ENCODE results near the gene IL13RA2. TPM values are rescaled to one million over a fixed set of nuclear protein-coding genes. Genes with fewer than 3 reads are reported as not detected.

The IL13RA2 gene
- total RNA-seq, 2 experiments from 2014 or later, result not detected

DNA sequence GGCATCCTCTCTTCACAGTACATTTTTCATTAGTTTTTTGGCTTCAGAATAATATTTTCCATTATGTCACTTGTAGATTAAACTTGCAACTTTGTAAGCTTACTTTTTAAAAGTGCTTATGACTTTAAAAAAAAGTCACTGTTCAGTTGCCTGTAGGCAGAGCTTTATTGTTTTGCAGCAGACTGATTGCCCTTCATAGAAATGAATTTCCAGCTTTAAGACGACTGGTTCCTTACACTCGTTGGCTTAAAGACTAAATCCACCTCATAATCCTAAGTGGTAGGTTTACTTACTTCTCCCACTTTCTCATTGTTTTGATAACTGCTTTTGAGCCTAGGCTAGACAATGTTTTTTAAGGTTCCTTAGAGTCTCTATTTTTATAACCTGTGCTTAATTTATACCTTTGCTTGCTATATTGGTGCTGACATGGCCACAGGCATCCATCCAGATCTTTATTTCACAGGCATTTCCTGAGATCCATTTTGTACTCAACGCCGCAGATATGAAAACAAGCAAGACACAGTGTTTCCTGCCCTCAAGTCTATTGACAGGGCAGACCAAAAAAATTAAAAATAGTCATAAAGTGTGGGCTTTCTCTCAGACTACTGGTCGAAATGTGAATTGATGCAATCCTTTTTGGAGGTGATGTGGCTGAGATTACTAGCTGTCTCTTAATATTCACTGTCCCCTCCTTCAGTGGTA is 12.6 kb upstream of the IL13RA2 start:
- Mint-ChIP-seq H3K36me3 (ENCODE audit: low read depth) (no peaks in the 10 kb centered on the region), H3K27me3 (ENCODE audit: low read depth) (no peaks in the 10 kb centered on the region), H3K4me3 (no peak overlapping the region), H3K4me1 (ENCODE audit: low read depth) (no peaks in the 10 kb centered on the region), H3K27ac (no peak overlapping the region), H3K9me3 (no peaks in the 10 kb centered on the region)
- intact Hi-C loops (cut with micrococcal nuclease), result no loop called here
- CTCF ChIA-PET, result no interaction called here
- DNase-seq, result no peak

DNA sequence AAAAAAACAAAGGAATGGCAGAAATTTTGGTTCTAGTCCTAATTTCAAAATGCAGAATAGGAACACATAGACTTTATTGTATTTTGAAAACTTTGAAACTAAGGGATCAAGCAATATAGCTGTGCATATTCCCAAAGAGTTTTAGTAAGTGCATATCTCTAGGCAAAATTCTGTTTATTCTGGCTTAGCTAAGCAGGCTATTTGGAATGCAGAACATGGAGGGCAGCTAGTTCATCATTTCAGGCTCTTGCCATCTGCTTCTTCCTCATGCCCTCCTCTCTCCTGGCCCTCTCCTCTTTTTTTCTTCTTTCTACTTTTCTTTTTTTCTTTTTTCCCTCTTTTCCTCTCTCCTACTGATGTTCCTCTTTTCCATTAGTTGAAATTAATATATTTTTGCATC is 12.0 kb upstream of the IL13RA2 start:
- no peaks in the 10 kb centered on the region for H3K9me3 Mint-ChIP-seq
- CTCF ChIA-PET, result no interaction called here

DNA sequence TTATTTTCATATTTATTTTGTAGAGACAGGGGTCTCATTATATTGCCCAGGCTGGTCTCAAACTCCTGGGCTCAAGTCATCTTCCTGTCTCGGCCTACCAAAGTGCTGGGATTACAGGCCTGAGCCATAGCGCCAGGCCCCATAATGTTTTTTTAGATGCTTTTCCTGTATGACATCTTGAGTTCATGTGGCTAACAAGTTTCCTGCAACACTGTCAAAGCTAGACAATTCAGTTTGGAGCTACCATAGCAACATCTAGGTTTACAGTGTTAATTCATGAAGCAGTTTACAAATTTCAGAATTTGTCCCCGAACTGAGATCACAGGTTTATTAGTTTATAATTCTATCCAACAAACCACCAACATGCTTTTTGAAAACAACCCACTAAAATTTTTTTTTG is 6.4 kb upstream of the IL13RA2 start:
- no peak for DNase-seq
- no peaks in the 10 kb centered on the region for H3K36me3 Mint-ChIP-seq (ENCODE audit: low read depth)
- intact Hi-C loops (cut with micrococcal nuclease), result no loop called here
- CTCF ChIA-PET, result interaction anchor here (0.5 kb wide), 1 partner anchor 11 kb away, joined by 3 read pairs; no protein-coding TSS in a partner anchor
- no peaks in the 10 kb centered on the region for H3K9me3 Mint-ChIP-seq
- H3K27me3 Mint-ChIP-seq (ENCODE audit: low read depth), result no peaks in the 10 kb centered on the region
- no peak overlapping the region for H3K4me3 Mint-ChIP-seq
- no peak overlapping the region for H3K27ac Mint-ChIP-seq
- H3K4me1 Mint-ChIP-seq (ENCODE audit: low read depth), result no peaks in the 10 kb centered on the region

More for the DNA sequence above, 12.0 kb upstream of the IL13RA2 start:
- H3K4me1 Mint-ChIP-seq (ENCODE audit: low read depth), result no peaks in the 10 kb centered on the region
- no peak overlapping the region for H3K4me3 Mint-ChIP-seq
- H3K27ac Mint-ChIP-seq, result no peak overlapping the region
- H3K36me3 Mint-ChIP-seq (ENCODE audit: low read depth), result no peaks in the 10 kb centered on the region
- no peak for DNase-seq
- intact Hi-C loops (cut with micrococcal nuclease), result no loop called here
- no peaks in the 10 kb centered on the region for H3K27me3 Mint-ChIP-seq (ENCODE audit: low read depth)

DNA sequence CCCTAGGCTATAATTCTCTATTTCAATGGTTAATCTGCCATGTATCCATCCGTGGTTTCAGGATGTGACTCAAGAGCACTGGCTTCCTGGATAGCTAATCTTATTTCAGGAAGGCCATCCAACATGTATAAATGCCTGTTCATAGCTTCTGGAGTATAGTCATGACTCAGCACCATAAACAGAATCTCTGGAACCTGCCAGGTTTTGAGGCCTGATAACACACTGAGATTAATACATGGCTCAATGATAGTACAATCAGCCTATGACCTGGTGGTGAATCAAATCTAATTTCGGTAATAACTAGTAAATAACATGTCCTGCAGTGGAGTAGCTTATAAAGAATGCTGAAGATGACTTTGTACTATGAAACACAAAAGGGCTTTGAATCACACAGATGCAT is 5.7 kb upstream of the IL13RA2 start:
- no peak overlapping the region for H3K27ac Mint-ChIP-seq
- H3K9me3 Mint-ChIP-seq, result no peaks in the 10 kb centered on the region
- H3K4me3 Mint-ChIP-seq, result no peak overlapping the region
- no peaks in the 10 kb centered on the region for H3K27me3 Mint-ChIP-seq (ENCODE audit: low read depth)
- H3K36me3 Mint-ChIP-seq (ENCODE audit: low read depth), result no peaks in the 10 kb centered on the region
- no peaks in the 10 kb centered on the region for H3K4me1 Mint-ChIP-seq (ENCODE audit: low read depth)
- CTCF ChIA-PET, result no interaction called here
- no peak for DNase-seq
- intact Hi-C loops (cut with micrococcal nuclease), result no loop called here

DNA sequence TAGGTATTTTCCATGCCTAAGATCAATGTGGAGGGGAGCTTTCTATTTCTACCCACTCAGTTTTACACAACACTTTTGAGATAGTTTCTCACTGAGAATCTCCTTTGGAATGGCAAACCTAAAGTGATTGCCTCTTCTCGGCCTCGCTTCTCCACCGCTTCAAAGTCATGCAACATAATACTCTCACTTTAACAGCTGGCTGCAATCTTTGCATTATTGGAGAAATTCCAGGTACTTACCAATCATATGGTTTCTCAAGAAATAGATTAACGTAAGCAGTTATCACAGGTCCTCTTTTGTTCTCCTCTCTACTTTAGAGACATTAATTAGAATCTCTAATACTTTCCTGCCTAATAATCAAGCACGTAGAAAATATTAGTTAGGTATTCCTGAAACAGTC is 3.7 kb upstream of the IL13RA2 start:
- intact Hi-C loops (cut with micrococcal nuclease), result no loop called here
- CTCF ChIA-PET, result no interaction called here

DNA sequence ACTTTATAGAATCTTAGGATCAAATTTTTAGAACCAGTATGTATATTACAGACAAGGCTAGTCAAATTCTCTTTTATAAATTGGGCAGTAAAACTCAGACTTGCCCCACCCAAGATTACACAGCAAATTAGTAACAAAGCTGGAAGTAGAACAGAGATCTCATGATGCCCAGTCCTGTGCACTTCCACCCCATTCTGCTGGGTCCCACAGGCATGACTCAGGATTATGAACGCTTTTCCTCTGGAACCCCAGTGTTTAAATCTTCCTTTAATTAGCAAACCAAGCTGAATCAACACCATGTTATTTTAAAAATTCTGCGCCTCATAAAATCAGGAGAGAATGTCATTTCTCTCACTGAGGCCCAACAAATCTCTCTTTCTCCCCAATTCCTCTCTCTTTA is 1.5 kb upstream of the IL13RA2 start:
- no peak overlapping the region for H3K4me3 Mint-ChIP-seq
- intact Hi-C loops (cut with micrococcal nuclease), result no loop called here
- H3K27me3 Mint-ChIP-seq (ENCODE audit: low read depth), result no peaks in the 10 kb centered on the region
- H3K4me1 Mint-ChIP-seq (ENCODE audit: low read depth), result no peaks in the 10 kb centered on the region
- no peaks in the 10 kb centered on the region for H3K36me3 Mint-ChIP-seq (ENCODE audit: low read depth)
- no peak overlapping the region for H3K27ac Mint-ChIP-seq
- CTCF ChIA-PET, result no interaction called here
- no peaks in the 10 kb centered on the region for H3K9me3 Mint-ChIP-seq
- no peak for DNase-seq

More for the DNA sequence above, 3.7 kb upstream of the IL13RA2 start:
- Mint-ChIP-seq H3K4me3 (no peak overlapping the region), H3K27me3 (ENCODE audit: low read depth) (no peaks in the 10 kb centered on the region), H3K36me3 (ENCODE audit: low read depth) (no peaks in the 10 kb centered on the region), H3K9me3 (no peaks in the 10 kb centered on the region), H3K4me1 (ENCODE audit: low read depth) (no peaks in the 10 kb centered on the region), H3K27ac (no peak overlapping the region)
- DNase-seq, result no peak

DNA sequence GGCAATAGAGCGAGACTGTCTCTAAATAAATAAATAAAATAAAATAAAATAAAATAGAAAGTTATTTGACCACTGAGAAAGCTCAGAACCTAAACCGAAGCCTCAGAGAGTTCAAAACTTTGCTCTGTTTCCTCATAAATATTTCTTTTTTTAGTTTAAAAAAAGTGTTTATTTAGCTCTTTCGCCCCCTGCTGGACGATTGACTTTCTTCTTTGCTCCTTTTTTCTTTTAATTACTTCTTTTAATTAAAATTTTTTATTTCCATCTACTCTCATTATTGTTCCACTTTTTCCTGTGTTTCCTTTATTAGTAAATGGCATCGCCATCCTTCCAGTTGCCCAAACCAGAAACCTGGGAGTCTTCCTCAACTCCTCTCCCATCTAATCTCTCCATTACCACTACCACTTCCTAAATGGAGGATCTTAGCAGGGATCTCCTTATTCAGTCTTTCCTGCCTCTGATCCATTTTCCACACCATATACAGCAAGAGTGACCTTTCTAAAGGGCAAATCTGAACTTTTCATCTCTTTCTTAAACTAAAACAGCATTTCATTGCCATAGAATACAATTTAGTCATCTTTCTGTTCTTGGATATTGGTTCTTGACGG is 728 bp upstream of the IL13RA2 start:
- no peaks in the 10 kb centered on the region for H3K9me3 Mint-ChIP-seq
- CTCF ChIA-PET, result interaction anchor here (1.6 kb wide), 1 partner anchor 9 kb away, joined by 4 read pairs; no protein-coding TSS in a partner anchor
- H3K27me3 Mint-ChIP-seq (ENCODE audit: low read depth), result no peaks in the 10 kb centered on the region
- no peak overlapping the region for H3K27ac Mint-ChIP-seq
- intact Hi-C loops (cut with micrococcal nuclease), result no loop called here
- no peaks in the 10 kb centered on the region for H3K36me3 Mint-ChIP-seq (ENCODE audit: low read depth)
- H3K4me3 Mint-ChIP-seq, result no peak overlapping the region
- peak; percentile 6 for DNase-seq
- no peaks in the 10 kb centered on the region for H3K4me1 Mint-ChIP-seq (ENCODE audit: low read depth)

DNA sequence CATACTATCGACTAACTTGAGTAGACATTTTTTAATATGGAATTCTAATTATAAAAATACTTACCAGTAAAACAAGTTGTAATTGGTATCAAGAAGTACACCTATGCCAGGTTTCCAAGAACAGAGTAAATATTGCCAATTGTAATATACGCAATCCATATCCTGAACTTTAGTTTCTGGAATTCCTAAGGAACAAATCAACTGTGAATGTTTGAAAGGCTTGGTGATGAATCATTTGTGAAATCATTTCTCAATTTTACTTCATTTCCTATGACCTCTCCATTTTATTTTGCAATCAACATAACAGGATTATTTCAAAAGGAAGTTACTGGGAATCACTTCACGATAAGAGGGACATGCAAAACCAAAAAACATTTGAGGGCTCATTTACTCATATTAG is 3.7 kb downstream of the IL13RA2 start:
- Mint-ChIP-seq H3K9me3 (peaks cover 1% of the 10 kb centered on the region), H3K27ac (no peak overlapping the region), H3K27me3 (ENCODE audit: low read depth) (no peaks in the 10 kb centered on the region), H3K4me3 (no peak overlapping the region), H3K4me1 (ENCODE audit: low read depth) (no peaks in the 10 kb centered on the region), H3K36me3 (ENCODE audit: low read depth) (no peaks in the 10 kb centered on the region)
- CTCF ChIA-PET, result no interaction called here
- no peak for DNase-seq
- intact Hi-C loops (cut with micrococcal nuclease), result no loop called here

DNA sequence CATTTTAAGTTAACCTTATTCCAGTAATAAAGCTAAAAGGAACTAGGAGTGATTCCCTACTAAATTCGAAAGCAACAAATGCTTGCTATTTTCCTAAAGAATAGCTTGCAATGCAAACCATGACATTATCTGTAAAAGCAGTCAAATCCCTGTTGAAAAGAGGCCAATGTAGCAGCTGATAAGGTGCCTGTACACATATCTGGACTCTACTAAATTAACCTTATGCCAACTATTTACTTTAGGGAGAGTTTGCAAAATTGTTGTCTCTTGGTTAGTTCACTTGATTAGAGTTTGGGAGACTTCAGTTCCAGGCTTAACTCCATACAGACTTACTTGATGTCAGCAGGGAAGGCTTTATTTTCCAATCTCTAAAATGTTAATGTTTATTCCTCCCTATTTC is 6.0 kb downstream of the IL13RA2 start:
- Mint-ChIP-seq H3K27me3 (ENCODE audit: low read depth) (no peaks in the 10 kb centered on the region), H3K9me3 (peaks cover 1% of the 10 kb centered on the region), H3K4me1 (ENCODE audit: low read depth) (no peaks in the 10 kb centered on the region), H3K27ac (no peak overlapping the region), H3K36me3 (ENCODE audit: low read depth) (no peaks in the 10 kb centered on the region), H3K4me3 (no peak overlapping the region)
- no peak for DNase-seq
- intact Hi-C loops (cut with micrococcal nuclease), result no loop called here
- CTCF ChIA-PET, result no interaction called here

DNA sequence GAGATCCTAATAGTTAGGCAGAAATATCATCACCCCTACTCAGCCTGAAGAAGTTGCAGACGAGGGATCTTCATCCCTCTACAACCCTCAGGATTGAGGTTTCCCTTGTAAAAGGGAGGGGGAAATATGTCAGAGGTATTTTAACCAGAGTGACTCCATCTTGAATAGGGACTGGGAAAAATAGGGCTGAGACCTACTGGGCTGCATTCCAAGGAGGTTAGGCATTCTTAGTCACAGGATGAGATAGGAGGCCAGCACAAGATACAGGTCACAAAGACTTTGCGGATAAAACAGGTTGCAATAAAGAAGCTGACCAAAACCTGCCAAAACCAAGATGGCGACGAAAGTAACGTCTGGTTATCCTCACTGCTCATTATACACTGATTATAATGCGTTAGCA is 17.5 kb downstream of the IL13RA2 start:
- Mint-ChIP-seq H3K4me1 (ENCODE audit: low read depth) (no peaks in the 10 kb centered on the region), H3K27me3 (ENCODE audit: low read depth) (no peaks in the 10 kb centered on the region), H3K9me3 (peaks cover 2% of the 10 kb centered on the region), H3K27ac (no peak overlapping the region), H3K36me3 (ENCODE audit: low read depth) (no peaks in the 10 kb centered on the region), H3K4me3 (no peak overlapping the region)
- CTCF ChIA-PET, result no interaction called here
- no peak for DNase-seq
- intact Hi-C loops (cut with micrococcal nuclease), result no loop called here

DNA sequence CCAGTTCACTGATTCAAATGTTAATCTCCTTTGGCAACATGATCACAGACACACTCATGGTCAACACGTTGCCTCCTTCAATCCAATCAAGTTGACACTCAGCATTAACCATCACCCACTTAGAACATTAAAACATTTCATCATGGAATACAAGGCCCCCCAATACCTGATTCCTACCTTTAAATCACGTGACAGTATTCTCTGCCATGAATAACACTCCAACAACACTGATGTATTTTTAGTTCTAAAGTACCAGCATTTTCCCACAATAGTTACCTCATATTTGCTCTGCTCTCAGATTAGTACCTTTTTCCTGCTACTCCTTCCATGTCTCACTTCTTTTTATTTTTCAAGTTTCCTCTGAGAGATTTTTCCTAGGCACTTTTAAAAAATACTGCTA is 19.6 kb downstream of the IL13RA2 start:
- Mint-ChIP-seq H3K27me3 (ENCODE audit: low read depth) (no peaks in the 10 kb centered on the region), H3K27ac (no peak overlapping the region), H3K9me3 (peaks cover 2% of the 10 kb centered on the region), H3K36me3 (ENCODE audit: low read depth) (no peaks in the 10 kb centered on the region), H3K4me3 (no peak overlapping the region), H3K4me1 (ENCODE audit: low read depth) (no peaks in the 10 kb centered on the region)
- CTCF ChIA-PET, result no interaction called here
- no peak for DNase-seq
- intact Hi-C loops (cut with micrococcal nuclease), result no loop called here

DNA sequence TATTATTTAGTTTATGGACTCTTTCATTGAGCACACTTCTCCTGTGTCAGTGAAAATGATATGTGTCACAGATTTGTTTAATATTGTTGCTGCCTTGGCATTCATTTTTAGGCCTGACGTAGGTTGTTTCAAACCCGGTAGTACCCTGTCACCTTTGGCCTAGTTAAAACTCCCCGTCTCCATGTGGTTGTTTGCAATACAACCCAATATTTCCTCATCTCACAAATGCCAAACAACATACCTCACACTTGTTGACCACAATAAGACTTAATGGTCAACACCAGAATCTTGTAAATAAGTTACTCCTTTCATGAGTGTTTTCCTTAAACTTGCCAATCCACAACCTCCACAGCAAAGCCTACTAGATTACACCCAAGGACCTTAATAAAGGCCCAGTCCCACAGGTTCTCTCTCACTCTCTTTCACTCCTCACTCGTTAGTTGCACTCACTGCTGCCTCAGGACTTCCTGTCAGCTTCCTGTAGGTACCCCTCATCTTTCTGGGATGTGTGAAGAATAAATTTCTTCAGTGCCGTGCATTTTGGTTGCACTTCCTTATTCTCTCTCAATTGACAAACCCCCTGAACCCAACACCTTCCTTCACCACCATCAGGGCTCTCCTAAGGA is 31.3 kb downstream of the IL13RA2 start:
- Mint-ChIP-seq H3K9me3 (no peaks in the 10 kb centered on the region), H3K27me3 (ENCODE audit: low read depth) (no peaks in the 10 kb centered on the region)
- intact Hi-C loops (cut with micrococcal nuclease), result no loop called here

DNA sequence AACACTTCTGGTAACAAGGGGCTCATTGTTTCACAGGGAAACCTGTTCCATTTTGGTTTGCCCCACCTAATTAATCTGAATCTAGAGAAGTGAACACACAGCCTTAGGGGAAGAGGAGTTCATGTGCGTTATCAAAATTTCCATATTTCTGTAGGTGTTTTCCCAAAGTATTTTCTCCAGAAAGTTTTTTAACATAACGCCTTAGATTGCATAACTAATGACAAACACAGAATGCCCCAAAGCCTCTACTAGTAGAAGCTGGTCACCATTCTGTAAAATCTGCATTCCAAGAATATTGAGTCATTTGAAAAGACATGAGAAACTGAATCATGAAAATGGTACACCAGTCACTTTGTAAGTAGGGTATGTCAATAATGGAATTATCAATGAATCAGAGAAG is 41.1 kb downstream of the IL13RA2 start:
- no peak for DNase-seq
- H3K4me1 Mint-ChIP-seq (ENCODE audit: low read depth), result no peaks in the 10 kb centered on the region
- H3K4me3 Mint-ChIP-seq, result no peak overlapping the region
- H3K36me3 Mint-ChIP-seq (ENCODE audit: low read depth), result no peaks in the 10 kb centered on the region
- CTCF ChIA-PET, result no interaction called here
- H3K9me3 Mint-ChIP-seq, result peaks cover 2% of the 10 kb centered on the region
- intact Hi-C loops (cut with micrococcal nuclease), result no loop called here
- no peak overlapping the region for H3K27ac Mint-ChIP-seq
- no peaks in the 10 kb centered on the region for H3K27me3 Mint-ChIP-seq (ENCODE audit: low read depth)

More for the DNA sequence above, 31.3 kb downstream of the IL13RA2 start:
- Mint-ChIP-seq H3K4me1 (ENCODE audit: low read depth) (no peaks in the 10 kb centered on the region), H3K36me3 (ENCODE audit: low read depth) (no peaks in the 10 kb centered on the region), H3K27ac (no peak overlapping the region), H3K4me3 (no peak overlapping the region)
- CTCF ChIA-PET, result no interaction called here
- DNase-seq, result no peak
